GM10847 (cell line): ENCODE data around the gene ACADVL.

Experiments
- POLR2A ChIP-seq: IDR thresholded peaks from 2 replicates; pipeline ENCODE4 v1.6.1; 2011; ENCODE audit not compliant: insufficient read length; ENCODE audit errors: extremely low read depth

Gene ACADVL

DNA sequence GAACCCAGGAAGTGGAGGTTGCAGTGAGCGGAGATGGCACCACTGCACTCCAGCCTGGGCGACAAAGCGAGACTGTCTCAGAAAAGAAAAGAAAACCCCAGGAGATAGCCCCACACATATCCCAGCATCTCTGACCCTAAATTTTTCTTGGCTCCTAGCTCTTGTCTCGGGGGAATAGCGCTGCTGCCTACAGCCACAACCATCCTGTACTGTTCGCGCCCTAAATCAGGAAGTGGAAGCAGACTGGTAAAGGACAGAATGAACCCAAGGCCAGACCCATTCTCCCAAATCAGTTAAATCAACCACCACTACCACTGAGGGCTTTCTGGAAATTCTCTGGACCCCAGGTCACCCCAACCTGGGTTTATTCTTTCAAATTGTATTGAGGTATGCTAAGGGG, 30.1 kb downstream of the ACADVL start:
- no peak for TF ChIP-seq POLR2A

DNA sequence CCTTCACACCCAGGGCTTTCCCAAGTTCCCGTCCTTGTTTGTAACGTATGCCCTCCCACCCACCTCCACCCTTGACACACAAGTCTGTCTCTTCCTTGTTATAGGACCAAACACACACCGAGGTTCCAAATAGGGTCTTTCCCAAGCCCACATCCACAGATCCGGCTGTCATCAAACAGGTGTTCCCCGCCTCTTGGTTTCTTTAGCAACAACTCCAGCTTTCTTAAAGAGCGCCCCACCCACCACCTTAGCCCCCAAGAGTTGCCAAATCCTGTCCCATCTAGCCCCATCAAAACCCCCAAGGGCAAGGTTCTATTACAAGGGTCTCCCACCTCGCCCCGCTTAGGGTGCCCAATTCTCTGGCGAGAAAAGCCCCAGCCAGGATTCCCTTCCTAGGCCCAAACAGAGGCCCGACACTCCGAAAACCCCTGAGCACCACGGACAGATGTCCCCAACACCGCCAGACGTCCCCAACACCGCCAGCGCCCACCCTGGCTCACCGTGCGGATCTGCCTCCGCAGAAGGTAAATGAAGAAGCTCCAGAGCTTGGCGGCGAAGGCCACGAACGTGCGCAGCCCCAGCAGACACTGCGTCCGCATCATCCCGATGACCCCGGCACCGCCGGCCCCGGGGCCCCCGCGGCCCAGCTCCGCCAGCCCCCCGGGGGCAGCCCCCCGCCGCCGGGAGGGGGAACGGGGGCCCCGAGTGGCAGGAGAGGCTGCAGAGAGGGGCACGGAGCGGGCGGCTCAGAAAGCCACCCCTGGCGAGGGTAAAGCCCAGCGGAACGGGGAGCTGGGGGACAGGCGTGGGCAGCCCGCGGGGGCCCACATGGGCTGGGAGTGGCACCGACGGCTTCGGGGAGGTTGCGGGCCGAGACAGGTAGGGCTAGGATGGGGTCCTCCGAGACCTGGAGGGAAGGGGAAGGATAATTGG, 31.2 kb downstream of the ACADVL start:
- TF ChIP-seq POLR2A, result no peak

DNA sequence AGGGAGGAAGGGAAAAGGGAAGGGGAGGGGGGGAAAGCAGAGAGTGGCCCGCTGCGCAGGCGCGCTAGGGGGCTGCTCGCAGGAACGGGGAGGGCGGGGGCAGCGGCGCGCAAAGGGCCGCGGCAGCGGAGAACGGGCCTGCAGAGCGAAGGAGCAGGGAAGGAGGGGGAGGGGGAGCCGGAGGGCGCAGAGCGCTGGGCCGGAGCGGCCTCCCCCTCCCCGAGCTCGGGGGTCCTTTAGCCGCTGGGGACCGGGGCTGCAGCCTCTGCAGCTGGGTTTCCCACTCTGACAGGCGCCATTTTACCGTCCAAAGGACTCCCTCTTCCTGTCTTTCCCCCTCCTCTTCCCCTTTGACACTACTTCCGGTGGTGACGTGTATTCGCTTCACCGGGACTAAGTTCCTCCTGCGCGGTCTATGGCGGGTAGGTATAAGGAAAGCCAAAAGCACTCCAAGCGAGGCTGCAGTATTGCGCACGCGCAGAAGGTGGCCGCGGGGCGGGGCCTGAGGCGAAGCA, 32.0 kb downstream of the ACADVL start, which contains the start of gene CTDNEP1:
Gene CTDNEP1, minus strand, starts transcription at position 74 of the 515 bp plus-strand sequence. CDS start 438 bp downstream, outside the sequence.
- no peak for TF ChIP-seq POLR2A

DNA sequence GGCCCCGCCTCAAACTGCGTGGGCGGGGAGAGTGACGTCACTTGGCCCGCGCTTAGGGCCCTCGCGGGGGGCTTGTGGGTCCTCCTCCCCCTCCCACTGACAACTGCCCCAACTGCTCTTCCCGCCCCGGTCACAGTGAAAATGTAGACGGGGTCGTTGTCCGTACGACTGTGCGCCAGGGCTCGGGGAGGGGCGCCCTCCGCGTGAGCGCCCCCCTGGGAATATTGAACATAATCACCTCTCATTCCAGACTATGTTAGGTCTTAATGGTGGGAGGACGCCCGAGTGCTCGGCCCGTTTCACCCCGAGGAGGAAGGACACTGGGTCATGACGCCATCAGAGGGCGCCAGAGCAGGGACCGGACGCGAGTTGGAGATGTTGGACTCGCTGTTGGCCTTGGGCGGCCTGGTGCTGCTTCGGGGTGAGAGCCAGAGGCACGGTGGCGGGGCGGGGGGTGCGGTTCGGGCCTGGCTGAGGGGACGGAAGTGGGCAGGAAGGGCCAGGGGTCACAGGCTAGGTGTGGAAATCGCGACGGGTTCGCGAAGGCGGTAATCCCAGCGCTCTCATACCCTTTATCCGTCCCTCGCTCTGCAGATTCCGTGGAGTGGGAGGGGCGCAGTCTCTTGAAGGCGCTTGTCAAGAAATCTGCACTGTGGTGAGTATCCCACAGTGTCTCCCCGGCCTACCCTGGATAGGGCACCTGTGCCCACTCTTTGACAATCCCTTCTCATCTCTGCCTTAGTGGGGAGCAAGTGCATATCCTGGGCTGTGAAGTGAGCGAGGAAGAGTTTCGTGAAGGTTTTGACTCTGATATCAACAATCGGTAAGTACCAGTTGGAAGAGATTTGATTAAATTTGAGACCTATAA, 32.7 kb downstream of the ACADVL start, which contains the start of gene ELP5:
Gene ELP5, plus strand, starts transcription at position 40 of the 868 bp plus-strand sequence. Its CDS starts 336 bp downstream, at position 376.
- peak; percentile 88 for TF ChIP-seq POLR2A

DNA sequence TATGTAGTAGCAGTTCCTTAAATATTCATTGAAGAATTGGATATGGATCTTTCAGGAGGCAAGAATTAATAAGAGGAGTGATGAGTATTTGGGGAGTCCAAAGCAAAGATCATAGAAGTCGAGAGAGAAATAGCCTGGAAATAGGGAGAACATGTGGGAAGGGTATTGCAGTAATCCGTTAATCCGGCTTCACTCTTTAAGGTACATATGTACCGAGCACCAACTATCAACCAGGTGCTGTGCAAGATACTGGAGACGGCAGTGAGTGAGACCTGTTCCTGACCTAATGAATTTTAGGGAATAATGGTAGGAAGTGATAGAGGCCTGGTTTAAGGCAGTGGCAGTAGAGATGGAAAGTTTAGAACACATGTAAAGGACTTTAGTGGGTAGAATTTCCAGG, 33.3 kb downstream of the ACADVL start:
- no peak for TF ChIP-seq POLR2A

- TF ChIP-seq POLR2A, result no peak
Measured at GRCh38 chr17:7254511-7254910, 34.8 kb downstream of the ACADVL start.

DNA sequence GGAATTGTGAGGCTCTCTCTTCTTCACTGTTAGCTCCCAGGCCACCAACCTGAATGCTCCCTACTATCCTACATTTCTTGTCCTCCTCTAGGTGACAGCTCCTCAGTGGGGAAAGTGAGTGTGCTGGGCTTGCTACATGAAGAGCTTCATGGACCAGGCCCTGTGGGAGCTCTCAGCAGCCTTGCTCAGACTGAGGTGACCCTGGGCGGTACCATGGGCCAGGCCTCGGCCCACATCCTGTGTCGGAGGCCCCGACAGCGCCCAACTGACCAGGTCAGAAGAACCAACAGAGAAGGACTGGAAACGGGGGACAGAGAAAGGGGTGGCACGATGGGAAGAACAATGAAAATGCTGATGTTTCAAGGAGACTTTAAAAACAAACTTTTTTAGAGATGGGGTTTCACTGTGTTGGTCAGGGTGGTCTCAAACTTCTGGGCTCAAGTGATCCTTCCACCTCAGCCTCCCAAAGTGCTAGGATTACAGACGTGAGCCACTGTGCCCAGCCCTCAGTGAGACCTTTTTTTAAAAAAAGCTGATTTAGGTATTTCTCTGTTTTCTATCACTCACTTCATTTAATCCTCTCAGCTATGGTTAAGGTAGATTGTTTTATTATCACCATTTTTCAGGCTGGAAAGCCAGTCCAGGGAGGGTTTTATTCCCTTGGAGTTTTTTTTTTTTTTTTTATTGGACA, 37.2 kb downstream of the ACADVL start:
- TF ChIP-seq POLR2A, result no peak

GRCh38 chr17:7258731-7259554, 39.2 kb downstream of the ACADVL start:
- no peak for TF ChIP-seq POLR2A

GRCh38 chr17:7259555-7259889, 39.8 kb downstream of the ACADVL start:
- no peak for TF ChIP-seq POLR2A

DNA sequence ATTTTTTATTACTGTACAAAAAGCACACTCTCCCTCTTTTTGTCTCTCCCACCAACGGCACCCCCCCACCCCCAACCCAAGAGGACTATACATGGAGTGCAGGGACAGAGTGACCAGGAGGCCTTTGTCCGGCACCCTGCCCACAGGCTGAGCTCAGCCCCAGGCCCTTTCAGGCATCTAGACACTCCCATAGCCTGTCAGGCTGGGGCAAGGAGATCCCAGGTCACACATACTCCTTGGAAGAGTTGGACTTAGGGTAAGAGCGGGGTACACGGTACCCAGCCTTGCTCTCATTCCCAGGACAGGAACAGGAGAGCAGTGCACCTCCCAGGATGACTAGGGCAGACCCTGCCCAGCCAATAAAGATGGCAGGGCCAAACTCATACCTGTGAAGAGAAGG, 40.4 kb downstream of the ACADVL start:
- TF ChIP-seq POLR2A, result no peak

DNA sequence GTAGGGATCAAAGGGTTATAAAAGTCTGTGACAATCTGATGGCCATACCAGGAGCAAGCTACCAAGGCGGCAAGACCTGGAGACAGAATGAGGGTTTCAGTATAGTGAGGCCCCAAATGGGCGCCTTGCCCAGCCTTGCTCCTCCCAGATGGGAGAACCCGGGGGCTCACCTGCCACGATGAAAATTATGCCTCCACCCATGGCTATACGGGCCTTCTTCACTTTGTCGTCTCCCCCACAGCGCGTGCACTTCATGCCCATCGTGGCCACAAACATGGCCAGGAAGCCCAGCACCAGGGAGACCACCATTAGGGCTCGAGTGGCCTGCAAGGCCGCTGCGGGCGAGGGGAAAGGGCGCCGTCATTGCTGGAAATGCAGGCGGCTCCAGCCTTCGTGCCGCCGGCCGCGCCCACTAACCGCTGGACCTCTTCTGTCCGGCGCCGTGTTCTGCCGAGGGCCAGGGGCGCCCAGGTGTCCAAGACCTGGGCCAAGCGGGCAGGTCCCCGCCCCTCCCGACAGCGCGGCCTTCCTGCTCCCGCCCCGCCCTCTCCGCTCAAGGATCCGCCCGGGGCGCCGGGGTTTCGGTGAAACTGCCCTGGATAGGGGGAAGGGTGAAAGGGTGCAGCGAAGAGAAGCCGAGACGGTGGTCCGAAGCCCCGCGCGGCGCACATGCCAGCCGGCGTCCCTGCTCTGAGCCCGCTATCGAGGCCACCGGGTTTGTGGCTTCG, 41.1 kb downstream of the ACADVL start:
- no peak for TF ChIP-seq POLR2A

DNA sequence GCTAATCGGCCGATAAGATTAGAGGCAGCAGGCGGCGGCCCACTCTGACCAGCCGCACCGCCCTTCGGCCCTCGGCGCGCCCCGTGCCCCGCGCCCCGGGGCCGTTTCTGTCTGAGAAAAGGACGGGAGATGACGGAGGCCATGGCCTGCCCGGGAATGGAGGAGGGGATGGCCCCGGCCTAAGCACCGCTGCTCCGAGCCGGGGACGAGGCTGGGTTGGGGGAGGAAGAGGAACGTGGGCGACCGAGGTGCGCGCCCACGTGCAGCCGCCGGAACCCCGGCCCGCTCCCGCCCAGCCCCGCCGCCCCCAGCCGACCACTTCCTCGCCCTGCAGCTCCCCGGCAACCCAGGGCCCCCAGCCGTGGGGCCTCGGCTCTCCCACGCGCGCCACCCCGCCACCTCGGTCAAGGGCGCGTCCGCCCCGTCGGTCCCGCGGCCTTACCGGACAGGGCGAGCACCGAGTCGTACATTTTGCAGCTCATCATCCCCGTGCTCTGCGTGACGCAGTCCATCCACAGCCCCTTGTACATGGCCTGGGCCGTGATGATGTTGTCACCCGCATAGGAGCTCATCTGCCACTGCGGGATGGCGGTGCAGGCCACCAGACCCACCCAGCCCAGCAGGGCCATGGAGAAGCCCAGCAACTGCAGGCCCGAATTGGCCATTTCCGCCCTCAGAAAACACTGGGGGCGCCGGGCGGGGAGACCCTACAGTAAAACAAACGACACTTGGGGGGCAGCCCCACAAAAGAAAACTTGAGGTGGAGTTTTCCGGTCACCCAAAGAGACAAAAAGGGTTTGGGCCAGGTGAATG, 41.8 kb downstream of the ACADVL start:
- no peak for TF ChIP-seq POLR2A
